HG03139 (cell line): ENCODE measurements around the gene CLEC4F.
"Not testable (repeated sequence)": the region's sequence is repeated elsewhere in the genome, so short reads cannot be mapped to it uniquely, and the experiment has no call there.

Experiments
- ATAC-seq: cut with Tn5 transposase; IDR thresholded peaks from one replicate; pipeline ENCODE4 v1.9.1; 2021; ENCODE audit not compliant: unreplicated experiment

Gene CLEC4F

GRCh38 chr2:70826696-70827350 is 6.4 kb upstream of the CLEC4F start:
- no peak for ATAC-seq

- ATAC-seq = no peak
These were observed 2.9 kb upstream of the CLEC4F start for GRCh38 chr2:70823249-70823648.

GRCh38 chr2:70822843-70823242 is 2.4 kb upstream of the CLEC4F start:
- no peak for ATAC-seq

- ATAC-seq = no peak
These were observed 3.0 kb downstream of the CLEC4F start for GRCh38 chr2:70817284-70817954.

- ATAC-seq = no peak
These were observed 3.7 kb downstream of the CLEC4F start for GRCh38 chr2:70816726-70817125.

GRCh38 chr2:70808983-70809958 is 11.1 kb downstream of the CLEC4F start:
- no peak for ATAC-seq

- no peak for ATAC-seq
These were observed 12.6 kb downstream of the CLEC4F start for GRCh38 chr2:70807828-70808118.

GRCh38 chr2:70807102-70807827 is 13.1 kb downstream of the CLEC4F start:
- ATAC-seq = no peak

- ATAC-seq = no peak
These were observed 13.8 kb downstream of the CLEC4F start for GRCh38 chr2:70806620-70807019.

GRCh38 chr2:70806013-70806412 is 14.4 kb downstream of the CLEC4F start:
- no peak for ATAC-seq

- no peak for ATAC-seq
These were observed 18.7 kb downstream of the CLEC4F start for GRCh38 chr2:70801607-70802263.

- no peak for ATAC-seq
These were observed 20.7 kb downstream of the CLEC4F start for GRCh38 chr2:70799706-70800105.

GRCh38 chr2:70797996-70798395 is 22.4 kb downstream of the CLEC4F start:
- not testable (repeated sequence) for ATAC-seq

GRCh38 chr2:70797506-70797905 is 22.9 kb downstream of the CLEC4F start:
- ATAC-seq = no peak

GRCh38 chr2:70796262-70796661 is 24.1 kb downstream of the CLEC4F start:
- no peak for ATAC-seq

GRCh38 chr2:70795164-70795995 is 25.0 kb downstream of the CLEC4F start:
- no peak for ATAC-seq

- ATAC-seq = no peak
These were observed 26.9 kb downstream of the CLEC4F start for GRCh38 chr2:70793450-70793849.

GRCh38 chr2:70790136-70790828 is 30.1 kb downstream of the CLEC4F start, which contains the start of gene FIGLA:
TSS of gene FIGLA (minus strand) at chr2:70790643. CDS start at chr2:70790638, 5 bp downstream.
- no peak for ATAC-seq
